DOHH2 (cell line): Measurements from ENCODE around the gene SOAT2.
A peak's percentile ranks its signal among the peaks of the same experiment; 100 is the strongest.

Experiments used
- H3F3A ChIP-seq: fragments of 200-600 bp; sonication (generic), shearing (Covaris generic); 2 replicates; pipeline ENCODE4 v1.6.0; 2016; ENCODE audit warnings: antibody characterized with exemption, mild to moderate bottlenecking; ENCODE audit not compliant: control insufficient read depth, insufficient read depth
- H3K27ac ChIP-seq: fragments of 200-600 bp; sonication (generic); 2 replicates; pipeline ENCODE4 v1.5.1; 2014; ENCODE audit warnings: low read depth, mild to moderate bottlenecking, low read length, moderate library complexity
- H3K27me3 ChIP-seq: fragments of 200-600 bp; sonication (generic); 2 replicates; pipeline ENCODE4 v1.6.1; 2014; ENCODE audit warnings: mild to moderate bottlenecking, low read length, mixed read lengths; ENCODE audit not compliant: control insufficient read depth
- H3K36me3 ChIP-seq: fragments of 200-600 bp; sonication (generic); 2 replicates; pipeline ENCODE4 v1.6.1; 2014; ENCODE audit warnings: mild to moderate bottlenecking, low read length, moderate library complexity, mixed read lengths; ENCODE audit not compliant: control insufficient read depth
- H3K4me1 ChIP-seq: fragments of 200-600 bp; sonication (generic); 2 replicates; pipeline ENCODE4 v1.6.1; 2014; ENCODE audit warnings: mild to moderate bottlenecking, low read length, mixed read lengths; ENCODE audit not compliant: control insufficient read depth
- H3K4me2 ChIP-seq: fragments of 200-600 bp; sonication (generic); 2 replicates; pipeline ENCODE4 v1.6.0; 2014; ENCODE audit warnings: mild to moderate bottlenecking, low read length, moderate library complexity
- H3K4me3 ChIP-seq: fragments of 200-600 bp; sonication (generic); 2 replicates; pipeline ENCODE4 v1.5.1; 2014; ENCODE audit warnings: mild to moderate bottlenecking, low read length, mixed read lengths
- H3K79me2 ChIP-seq: fragments of 200-600 bp; sonication (generic); 2 replicates; pipeline ENCODE4 v1.6.1; 2014; ENCODE audit warnings: mild to moderate bottlenecking, low read length, mixed read lengths; ENCODE audit not compliant: control insufficient read depth
- H3K9me2 ChIP-seq: fragments of 200-600 bp; sonication (generic); replicated peaks from 2 replicates; pipeline ENCODE4 v1.6.1; 2014; ENCODE audit warnings: mild to moderate bottlenecking, low read length, mixed read lengths; ENCODE audit not compliant: control insufficient read depth
- H3K9me3 ChIP-seq: fragments of 200-600 bp; sonication (generic); 2 replicates; pipeline ENCODE4 v1.6.1; 2014; ENCODE audit warnings: antibody characterized with exemption, low read length, mixed read lengths; ENCODE audit not compliant: control insufficient read depth, insufficient read depth
- H4K20me1 ChIP-seq: fragments of 200-600 bp; sonication (generic); 2 replicates; pipeline ENCODE4 v1.6.0; 2014; ENCODE audit warnings: low read depth, mild to moderate bottlenecking, antibody characterized with exemption, low read length, moderate library complexity; ENCODE audit not compliant: control insufficient read depth, insufficient read depth
- CTCF ChIP-seq: fragments of 200-600 bp; sonication (generic); IDR thresholded peaks from one replicate; pipeline ENCODE4 v1.5.1; 2014; ENCODE audit warnings: antibody characterized with exemption, mild to moderate bottlenecking, low read depth, low read length; ENCODE audit not compliant: poor library complexity, severe bottlenecking
- EZH2phosphoT487 ChIP-seq: fragments of 200-600 bp; sonication (generic); IDR thresholded peaks from 2 replicates; pipeline ENCODE4 v1.6.1; 2017; ENCODE audit warnings: borderline replicate concordance, mild to moderate bottlenecking, antibody characterized with exemption, low read length, moderate library complexity, mixed read lengths

Gene SOAT2, protein sequence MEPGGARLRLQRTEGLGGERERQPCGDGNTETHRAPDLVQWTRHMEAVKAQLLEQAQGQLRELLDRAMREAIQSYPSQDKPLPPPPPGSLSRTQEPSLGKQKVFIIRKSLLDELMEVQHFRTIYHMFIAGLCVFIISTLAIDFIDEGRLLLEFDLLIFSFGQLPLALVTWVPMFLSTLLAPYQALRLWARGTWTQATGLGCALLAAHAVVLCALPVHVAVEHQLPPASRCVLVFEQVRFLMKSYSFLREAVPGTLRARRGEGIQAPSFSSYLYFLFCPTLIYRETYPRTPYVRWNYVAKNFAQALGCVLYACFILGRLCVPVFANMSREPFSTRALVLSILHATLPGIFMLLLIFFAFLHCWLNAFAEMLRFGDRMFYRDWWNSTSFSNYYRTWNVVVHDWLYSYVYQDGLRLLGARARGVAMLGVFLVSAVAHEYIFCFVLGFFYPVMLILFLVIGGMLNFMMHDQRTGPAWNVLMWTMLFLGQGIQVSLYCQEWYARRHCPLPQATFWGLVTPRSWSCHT

GRCh38 chr12:53102883-53103807, at the start of gene SOAT2:
Gene SOAT2 (plus strand): TSS chr12:53103486. CDS start chr12:53103578, 92 bp downstream.
- Histone ChIP-seq H3K9me3 (no peaks in the 10 kb centered on the region), H3K27me3 (peaks cover 5% of the 10 kb centered on the region; the same call in 1 of the 2 replicates), H3K4me2 (peak within 1 kb of the TSS; percentile 58), H3K36me3 (no peaks in the 10 kb centered on the region), H4K20me1 (no peaks in the 10 kb centered on the region), H3K4me3 (peak within 1 kb of the TSS; percentile 25), H3K4me1 (peaks cover 38% of the 10 kb centered on the region), H3F3A (peaks cover 8% of the 10 kb centered on the region), H3K79me2 (no peaks in the 10 kb centered on the region), H3K9me2 (no peaks in the 10 kb centered on the region), H3K27ac (peak within 1 kb of the TSS; percentile 25)
- TF ChIP-seq EZH2phosphoT487: no peak
- TF ChIP-seq CTCF: no peak

- peaks cover 5% of the 10 kb centered on the region for H3K27me3 ChIP-seq
- no peaks in the 10 kb centered on the region for H3K9me2 ChIP-seq
- 0 out of 2 replicates have a peak overlapping the region, but pooled peaks have one; percentile 5 for H3K27ac ChIP-seq
- H3K79me2 ChIP-seq: no peaks in the 10 kb centered on the region
- H4K20me1 ChIP-seq: 0 out of 2 replicates have a peak, but pooled peaks cover 3% of the 10 kb centered on the region
- 0 out of 2 replicates have a peak, but pooled peaks cover 4% of the 10 kb centered on the region for H3F3A ChIP-seq
- no peaks in the 10 kb centered on the region for H3K36me3 ChIP-seq
- peak overlapping the region; percentile 87 for H3K4me2 ChIP-seq
- peak overlapping the region; percentile 89 for H3K4me3 ChIP-seq
- TF ChIP-seq CTCF (no peak), EZH2phosphoT487 (no peak)
- peaks cover 9% of the 10 kb centered on the region for H3K4me1 ChIP-seq
- H3K9me3 ChIP-seq: no peaks in the 10 kb centered on the region
These were observed 49.0 kb upstream of the SOAT2 start for GRCh38 chr12:53054112-53054878.

- H3K4me3 ChIP-seq: no peak overlapping the region
- no peak overlapping the region for H3K4me2 ChIP-seq
- no peaks in the 10 kb centered on the region for H3K36me3 ChIP-seq
- no peaks in the 10 kb centered on the region for H3K79me2 ChIP-seq
- no peak overlapping the region for H3K27ac ChIP-seq
- TF ChIP-seq CTCF: no peak
- H3K9me2 ChIP-seq: no peaks in the 10 kb centered on the region
- H4K20me1 ChIP-seq: 0 out of 2 replicates have a peak, but pooled peaks cover 3% of the 10 kb centered on the region
- H3F3A ChIP-seq: 0 out of 2 replicates have a peak, but pooled peaks cover 4% of the 10 kb centered on the region
- peaks cover 9% of the 10 kb centered on the region for H3K4me1 ChIP-seq
- H3K9me3 ChIP-seq: no peaks in the 10 kb centered on the region
- peaks cover 5% of the 10 kb centered on the region for H3K27me3 ChIP-seq
These were observed 47.6 kb upstream of the SOAT2 start for GRCh38 chr12:53055471-53056266.
